IMR-90 (cell line): ENCODE results near the gene ATP2C2.

ENCODE experiments used
- POLR2A ChIP-seq: IDR thresholded peaks from 2 replicates; pipeline ENCODE4 v1.6.1; 2012; ENCODE audit warnings: mild to moderate bottlenecking, low read depth, low read length
- TF ChIP-seq, protein P1 (sequence below): conservative IDR thresholded peaks from 2 replicates; pipeline ENCODE4 v1.5.1; 2012; ENCODE audit warnings: mild to moderate bottlenecking, low read depth, low read length, improper control_type of control experiment

DNA sequence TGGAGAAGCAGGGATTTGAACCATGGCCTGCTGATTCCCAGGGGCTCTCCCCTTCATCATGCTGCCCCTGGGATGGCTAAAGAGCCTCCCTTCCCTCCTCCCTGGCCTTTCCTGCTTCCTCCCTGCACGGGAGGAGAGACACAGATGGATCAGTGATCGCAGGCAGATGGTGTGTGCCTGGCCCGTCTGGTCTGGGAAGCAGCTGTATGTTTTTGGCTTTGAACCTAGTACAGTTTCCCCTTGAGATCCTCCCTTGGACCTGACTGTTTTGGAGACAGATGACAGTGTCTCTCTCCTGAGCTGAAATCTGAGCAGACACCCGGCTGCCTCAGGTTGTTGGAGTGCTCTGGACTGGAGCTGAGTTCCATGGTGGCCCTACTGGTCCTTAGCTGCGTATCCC is 29.0 kb upstream of the ATP2C2 start:
- TF ChIP-seq, protein P1, sequence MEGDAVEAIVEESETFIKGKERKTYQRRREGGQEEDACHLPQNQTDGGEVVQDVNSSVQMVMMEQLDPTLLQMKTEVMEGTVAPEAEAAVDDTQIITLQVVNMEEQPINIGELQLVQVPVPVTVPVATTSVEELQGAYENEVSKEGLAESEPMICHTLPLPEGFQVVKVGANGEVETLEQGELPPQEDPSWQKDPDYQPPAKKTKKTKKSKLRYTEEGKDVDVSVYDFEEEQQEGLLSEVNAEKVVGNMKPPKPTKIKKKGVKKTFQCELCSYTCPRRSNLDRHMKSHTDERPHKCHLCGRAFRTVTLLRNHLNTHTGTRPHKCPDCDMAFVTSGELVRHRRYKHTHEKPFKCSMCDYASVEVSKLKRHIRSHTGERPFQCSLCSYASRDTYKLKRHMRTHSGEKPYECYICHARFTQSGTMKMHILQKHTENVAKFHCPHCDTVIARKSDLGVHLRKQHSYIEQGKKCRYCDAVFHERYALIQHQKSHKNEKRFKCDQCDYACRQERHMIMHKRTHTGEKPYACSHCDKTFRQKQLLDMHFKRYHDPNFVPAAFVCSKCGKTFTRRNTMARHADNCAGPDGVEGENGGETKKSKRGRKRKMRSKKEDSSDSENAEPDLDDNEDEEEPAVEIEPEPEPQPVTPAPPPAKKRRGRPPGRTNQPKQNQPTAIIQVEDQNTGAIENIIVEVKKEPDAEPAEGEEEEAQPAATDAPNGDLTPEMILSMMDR = no peak
- TF ChIP-seq POLR2A = no peak
